ENCODE results near the gene ADPRM. TPM values are rescaled to one million over a fixed set of nuclear protein-coding genes. Genes with fewer than 3 reads are reported as not detected.
A peak's percentile ranks its signal among the peaks of the same experiment; 100 is the strongest.

The ADPRM gene, protein sequence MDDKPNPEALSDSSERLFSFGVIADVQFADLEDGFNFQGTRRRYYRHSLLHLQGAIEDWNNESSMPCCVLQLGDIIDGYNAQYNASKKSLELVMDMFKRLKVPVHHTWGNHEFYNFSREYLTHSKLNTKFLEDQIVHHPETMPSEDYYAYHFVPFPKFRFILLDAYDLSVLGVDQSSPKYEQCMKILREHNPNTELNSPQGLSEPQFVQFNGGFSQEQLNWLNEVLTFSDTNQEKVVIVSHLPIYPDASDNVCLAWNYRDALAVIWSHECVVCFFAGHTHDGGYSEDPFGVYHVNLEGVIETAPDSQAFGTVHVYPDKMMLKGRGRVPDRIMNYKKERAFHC
- total RNA-seq (10 to 100 TPM; 45.5 to 46.7 TPM), polyA plus RNA-seq (10 to 100 TPM; 50.0 to 55.0 TPM)

DNA sequence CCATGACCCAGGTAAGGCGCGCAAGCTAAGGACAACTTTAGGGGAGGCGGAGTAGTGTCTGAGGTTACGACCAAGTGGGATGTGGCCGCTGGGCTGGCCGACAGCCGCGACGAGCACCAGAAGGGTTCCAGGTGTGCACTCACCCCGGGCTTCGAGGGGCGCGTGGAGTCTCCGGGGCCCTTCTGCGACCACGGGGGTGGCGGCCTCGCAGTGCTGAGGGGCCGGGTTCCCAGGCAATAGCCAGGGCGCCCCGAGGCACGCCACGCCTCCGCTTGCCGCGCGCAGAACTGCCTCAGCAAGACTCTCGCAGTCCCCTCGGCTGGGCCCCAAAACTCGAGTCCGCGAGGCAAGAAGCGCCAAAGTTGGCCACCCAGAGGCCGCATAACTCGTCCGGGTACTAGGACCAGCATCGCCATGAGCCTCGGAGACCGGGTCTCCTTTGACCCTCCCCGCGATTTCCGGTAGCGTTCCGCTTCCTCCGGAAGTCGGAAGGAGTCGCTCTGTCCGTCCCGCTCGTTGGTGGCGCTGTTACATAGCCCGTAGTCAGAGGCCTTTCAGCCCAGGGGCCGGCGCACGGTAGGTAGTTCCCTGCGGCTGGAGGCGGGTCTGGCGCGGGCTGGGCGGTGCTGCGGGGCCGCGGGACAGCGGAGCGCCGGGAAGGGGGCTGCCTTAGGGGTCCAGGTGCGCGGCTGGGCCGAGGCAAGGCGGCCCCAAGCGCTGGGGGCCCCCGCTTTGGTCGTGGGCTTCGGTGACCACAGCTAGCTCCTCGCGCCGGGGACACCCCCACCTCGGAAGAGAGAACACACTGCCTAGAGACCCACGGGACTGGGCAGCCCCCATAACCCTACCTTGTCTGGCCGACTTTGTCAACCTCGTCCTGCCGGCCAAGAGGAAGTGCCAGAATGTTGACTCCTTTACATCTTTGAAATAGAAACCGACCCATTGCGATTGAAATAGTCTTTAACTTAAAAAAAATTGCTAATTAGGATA is at the start of gene ADPRM, which contains the start of gene SCO1:
ADPRM (plus strand) TSS at position 503 of the 990 bp plus-strand sequence. CDS start 7,333 bp downstream, outside the sequence.
SCO1 (minus strand) TSS at position 442 of the 990 bp plus-strand sequence; CDS start at position 416, 26 bp downstream.
- Histone ChIP-seq H3K27me3 (ENCODE audit: insufficient read depth, low read length) (no peaks in the 10 kb centered on the region), H3K27ac (ENCODE audit: low read depth, low read length) (peak within 1 kb of the TSS; percentile 96), H3K4me3 (ENCODE audit: low read length in 2 of 2) (peak within 1 kb of the TSS; percentile 80 to 95), H3K36me3 (ENCODE audit: insufficient read depth, low read length) (peaks cover 13% of the 10 kb centered on the region), H3K9me3 (ENCODE audit: control insufficient read depth in 1 of 2, low read length in 2 of 2) (no peaks in the 10 kb centered on the region), H3K4me1 (ENCODE audit: insufficient read depth, low read length) (peaks cover 55% of the 10 kb centered on the region)
- Mint-ChIP-seq H3K27ac (peak within 1 kb of the TSS; percentile 91 to 98 (median 94)), H3K4me3 (peak within 1 kb of the TSS; percentile 91 to 98 (median 97)), H3K9me3 (no peaks in the 10 kb centered on the region), H3K27me3 (no peaks in the 10 kb centered on the region), H3K36me3 (peaks cover 24 to 52% of the 10 kb centered on the region in 2 donors), H3K4me1 (peaks cover 37 to 71% (median 54%) of the 10 kb centered on the region in 4 donors)
- intact Hi-C loops (cut with micrococcal nuclease), result loop anchor here (1.0 to 5.0 kb wide), 3 partner anchors 32 to 1300 kb away; partner anchors contain the start of gene ZNF18
- peak; percentile 86 to 91 (median 87) for DNase-seq
- POLR2A ChIA-PET (ENCODE audit: partially characterized antibody), result interaction anchor here (0.8 kb wide), 1 partner anchor 1300 kb away, joined by 3 read pairs; the partner anchor contains the start of gene ZNF18
- CTCF ChIA-PET (ENCODE audit: partially characterized antibody), result interaction anchor here (1.4 to 1.8 kb wide), 2 partner anchors 14 to 40 kb away, joined by 3 to 8 read pairs; no protein-coding TSS in a partner anchor

DNA sequence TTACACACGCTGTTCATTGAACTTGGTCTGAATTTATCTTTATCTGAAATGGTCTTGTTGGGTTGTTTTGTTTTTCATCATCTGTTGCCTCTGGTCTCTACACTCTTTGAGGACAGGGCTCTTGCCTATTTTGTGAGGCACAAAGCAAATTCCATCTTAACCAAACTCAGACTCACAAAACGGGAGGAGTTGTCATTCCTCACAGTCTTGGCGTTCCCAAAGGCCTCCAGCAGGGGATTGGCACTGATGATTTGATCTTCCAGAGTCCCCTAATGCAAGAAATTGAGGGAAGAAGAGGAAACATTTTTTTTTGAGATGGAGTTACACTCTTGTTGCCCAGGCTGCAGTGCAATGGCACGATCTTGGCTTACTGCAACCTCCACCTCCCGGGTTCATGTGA is 49.0 kb upstream of the ADPRM start:
- H3K27me3 ChIP-seq (ENCODE audit: insufficient read depth, low read length), result no peaks in the 10 kb centered on the region
- Mint-ChIP-seq H3K9me3 (no peaks in the 10 kb centered on the region), H3K4me3 (no peak overlapping the region), H3K36me3 (peaks cover 8 to 18% of the 10 kb centered on the region in 2 donors), H3K4me1 (peaks cover 6 to 12% (median 7%) of the 10 kb centered on the region in 4 donors), H3K27me3 (no peaks in the 10 kb centered on the region), H3K27ac (no peak overlapping the region)
- ChIA-PET CTCF (ENCODE audit: partially characterized antibody) (interaction anchor here (3.1 to 7.3 kb wide), 5 partner anchors 11 to 200 kb away, joined by 9 to 142 read pairs (median 39); no protein-coding TSS in a partner anchor), POLR2A (ENCODE audit: partially characterized antibody) (no interaction called here)
- no peak overlapping the region for H3K4me3 ChIP-seq (ENCODE audit: low read length in 2 of 2)
- no peaks in the 10 kb centered on the region for H3K9me3 ChIP-seq (ENCODE audit: control insufficient read depth in 1 of 2, low read length in 2 of 2)
- no peaks in the 10 kb centered on the region for H3K36me3 ChIP-seq (ENCODE audit: insufficient read depth, low read length)
- intact Hi-C loops (cut with micrococcal nuclease), result no loop called here
- DNase-seq, result no peak
- no peaks in the 10 kb centered on the region for H3K4me1 ChIP-seq (ENCODE audit: insufficient read depth, low read length)
- no peak overlapping the region for H3K27ac ChIP-seq (ENCODE audit: low read depth, low read length)

DNA sequence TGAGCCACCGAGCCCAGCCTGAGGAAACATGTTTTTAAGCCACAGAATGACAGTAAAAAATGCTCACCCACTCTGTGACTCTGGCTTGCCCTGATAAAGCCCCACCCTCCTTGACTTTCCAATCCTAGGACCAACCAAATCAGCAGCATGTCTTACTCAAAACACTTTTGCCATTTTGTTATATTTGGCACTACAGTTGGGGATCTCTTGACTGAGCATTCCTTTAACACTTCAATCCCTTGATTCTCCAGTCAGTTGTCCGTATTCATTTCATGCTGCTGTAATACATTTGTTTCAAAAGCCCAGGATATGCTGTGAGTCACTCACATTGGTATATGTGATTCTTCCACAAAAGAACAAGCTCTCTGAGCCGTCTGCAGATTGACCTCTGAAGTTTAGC is 48.4 kb upstream of the ADPRM start:
- no peak overlapping the region for H3K4me3 ChIP-seq (ENCODE audit: low read length in 2 of 2)

DNA sequence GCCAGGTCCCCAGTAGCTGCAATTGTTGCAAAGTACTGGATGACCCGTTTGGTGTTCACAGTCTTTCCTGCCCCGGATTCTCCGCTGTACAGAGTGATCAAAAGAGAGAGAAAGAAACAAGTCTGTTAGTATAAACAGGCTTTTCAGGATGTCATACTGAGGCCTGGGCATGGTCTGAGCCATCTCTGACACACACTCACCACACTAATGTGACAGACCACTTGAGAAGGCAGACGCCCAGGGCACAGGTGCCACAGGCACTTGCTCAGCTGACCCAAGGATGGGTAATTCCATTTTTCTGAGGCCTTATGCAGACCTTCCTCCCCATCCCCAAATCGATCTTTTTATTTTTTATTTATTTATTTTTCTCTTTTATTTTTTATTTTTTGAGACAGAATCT is 47.8 kb upstream of the ADPRM start:
- H3K9me3 Mint-ChIP-seq, result peaks cover 0 to 1% (median 0%) of the 10 kb centered on the region in 8 donors
- H3K4me1 ChIP-seq (ENCODE audit: insufficient read depth, low read length), result no peaks in the 10 kb centered on the region
- intact Hi-C loops (cut with micrococcal nuclease), result no loop called here
- H3K27ac Mint-ChIP-seq, result peak overlapping the region in 1 of 7 donors; percentile 60
- H3K36me3 Mint-ChIP-seq, result peaks cover 3 to 13% of the 10 kb centered on the region in 2 donors
- H3K4me1 Mint-ChIP-seq, result peaks cover 7 to 20% (median 13%) of the 10 kb centered on the region in 4 donors
- H3K9me3 ChIP-seq (ENCODE audit: control insufficient read depth in 1 of 2, low read length in 2 of 2), result no peaks in the 10 kb centered on the region
- no peak overlapping the region for H3K4me3 Mint-ChIP-seq
- H3K36me3 ChIP-seq (ENCODE audit: insufficient read depth, low read length), result no peaks in the 10 kb centered on the region
- CTCF ChIA-PET (ENCODE audit: partially characterized antibody), result interaction anchor here (0.7 to 1.7 kb wide), 3 partner anchors 9 to 195 kb away, joined by 3 to 11 read pairs (median 5); no protein-coding TSS in a partner anchor
- H3K27ac ChIP-seq (ENCODE audit: low read depth, low read length), result no peak overlapping the region
- no peak overlapping the region for H3K4me3 ChIP-seq (ENCODE audit: low read length in 2 of 2)
- H3K27me3 Mint-ChIP-seq, result no peaks in the 10 kb centered on the region
- POLR2A ChIA-PET (ENCODE audit: partially characterized antibody), result no interaction called here
- H3K27me3 ChIP-seq (ENCODE audit: insufficient read depth, low read length), result no peaks in the 10 kb centered on the region
- no peak for DNase-seq

More for the DNA sequence above, 48.4 kb upstream of the ADPRM start:
- H3K27ac Mint-ChIP-seq, result no peak overlapping the region
- intact Hi-C loops (cut with micrococcal nuclease), result no loop called here
- H3K27me3 Mint-ChIP-seq, result no peaks in the 10 kb centered on the region
- H3K36me3 ChIP-seq (ENCODE audit: insufficient read depth, low read length), result no peaks in the 10 kb centered on the region
- no peaks in the 10 kb centered on the region for H3K27me3 ChIP-seq (ENCODE audit: insufficient read depth, low read length)
- H3K27ac ChIP-seq (ENCODE audit: low read depth, low read length), result no peak overlapping the region
- no peak overlapping the region for H3K4me3 Mint-ChIP-seq
- POLR2A ChIA-PET (ENCODE audit: partially characterized antibody), result no interaction called here
- H3K9me3 ChIP-seq (ENCODE audit: control insufficient read depth in 1 of 2, low read length in 2 of 2), result no peaks in the 10 kb centered on the region
- CTCF ChIA-PET (ENCODE audit: partially characterized antibody), result interaction anchor here (0.7 kb wide), 1 partner anchor 196 kb away, joined by 5 read pairs; no protein-coding TSS in a partner anchor
- peaks cover 7 to 18% of the 10 kb centered on the region in 2 donors for H3K36me3 Mint-ChIP-seq
- DNase-seq, result no peak
- H3K4me1 Mint-ChIP-seq, result peaks cover 7 to 16% (median 12%) of the 10 kb centered on the region in 4 donors
- no peaks in the 10 kb centered on the region for H3K4me1 ChIP-seq (ENCODE audit: insufficient read depth, low read length)
- peaks cover 0 to 1% (median 0%) of the 10 kb centered on the region in 8 donors for H3K9me3 Mint-ChIP-seq

DNA sequence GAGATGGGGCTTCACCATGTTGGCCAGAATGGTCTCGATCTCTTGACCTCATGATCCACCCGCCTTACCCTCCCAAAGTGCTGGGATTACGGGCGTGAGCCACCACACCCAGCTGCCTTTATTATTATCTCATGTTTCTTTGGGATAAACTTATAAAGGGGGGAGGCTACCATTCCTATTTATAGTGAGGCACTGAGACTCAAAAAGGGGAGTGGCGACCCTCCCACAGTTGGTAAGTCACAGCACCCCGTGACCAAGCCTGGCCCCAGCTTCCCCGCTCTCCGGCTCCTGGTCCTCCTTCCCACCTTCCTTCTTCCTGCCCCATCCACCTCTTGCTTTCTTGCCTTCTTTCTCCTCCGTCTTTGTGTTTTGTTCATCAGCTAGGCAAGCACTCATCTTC is 45.5 kb upstream of the ADPRM start:
- intact Hi-C loops (cut with micrococcal nuclease), result no loop called here
- DNase-seq, result no peak
- CTCF ChIA-PET (ENCODE audit: partially characterized antibody), result interaction anchor here (0.7 to 1.3 kb wide), 2 partner anchors 21 to 34 kb away, joined by 3 to 4 read pairs; no protein-coding TSS in a partner anchor

DNA sequence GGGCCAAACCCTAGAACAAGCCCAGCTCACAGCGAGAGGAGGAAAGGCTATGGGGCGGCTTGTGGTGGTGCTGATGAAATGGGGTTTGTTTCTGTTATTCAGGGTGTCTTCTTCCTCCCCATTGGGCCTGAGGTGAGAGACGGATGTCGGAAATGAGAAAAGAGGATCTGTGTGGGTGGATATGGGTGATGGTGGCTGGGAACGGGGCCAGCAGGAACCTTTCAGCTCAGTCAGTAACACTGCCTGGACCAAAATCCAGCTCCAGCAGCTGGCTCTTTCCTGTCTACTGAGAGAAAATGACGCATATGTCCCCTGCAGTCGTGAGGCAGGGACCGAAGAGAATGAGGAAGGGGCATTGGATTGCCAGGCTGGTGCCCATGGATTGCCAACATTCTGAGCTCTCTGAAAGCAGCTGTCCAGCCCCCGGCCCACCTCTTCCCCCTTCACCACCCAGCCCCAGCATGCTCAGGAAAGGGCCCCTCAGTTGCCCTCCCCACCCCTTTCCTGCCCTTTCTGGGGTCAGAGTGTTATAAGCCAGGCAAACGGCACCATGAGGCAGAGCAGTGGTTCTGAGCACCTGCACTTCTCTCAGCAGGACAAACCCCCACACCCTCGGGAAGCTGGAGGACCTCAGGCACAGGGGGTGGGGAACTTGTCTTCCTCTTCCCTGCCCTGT is 44.3 kb upstream of the ADPRM start:
- H3K36me3 Mint-ChIP-seq, result peaks cover 0 to 1% of the 10 kb centered on the region in 2 donors
- no peak for DNase-seq
- H3K4me1 ChIP-seq (ENCODE audit: insufficient read depth, low read length), result no peaks in the 10 kb centered on the region
- intact Hi-C loops (cut with micrococcal nuclease), result no loop called here
- no peaks in the 10 kb centered on the region for H3K27me3 Mint-ChIP-seq
- H3K9me3 ChIP-seq (ENCODE audit: control insufficient read depth in 1 of 2, low read length in 2 of 2), result no peaks in the 10 kb centered on the region
- H3K4me3 Mint-ChIP-seq, result peak overlapping the region in 3 of 8 donors; percentile 32 to 64 (median 42)
- H3K4me1 Mint-ChIP-seq, result peaks cover 5 to 16% (median 12%) of the 10 kb centered on the region in 4 donors
- no peak overlapping the region for H3K27ac ChIP-seq (ENCODE audit: low read depth, low read length)
- H3K4me3 ChIP-seq (ENCODE audit: low read length in 2 of 2), result no peak overlapping the region
- ChIA-PET CTCF (ENCODE audit: partially characterized antibody) (interaction anchor here (0.7 to 1.3 kb wide), 3 partner anchors 8 to 23 kb away, joined by 3 to 6 read pairs (median 3); no protein-coding TSS in a partner anchor), POLR2A (ENCODE audit: partially characterized antibody) (no interaction called here)
- H3K27me3 ChIP-seq (ENCODE audit: insufficient read depth, low read length), result no peaks in the 10 kb centered on the region
- no peaks in the 10 kb centered on the region for H3K36me3 ChIP-seq (ENCODE audit: insufficient read depth, low read length)
- peak overlapping the region in 4 of 7 donors; percentile 5 to 71 (median 34) for H3K27ac Mint-ChIP-seq
- H3K9me3 Mint-ChIP-seq, result peaks cover 0 to 1% (median 0%) of the 10 kb centered on the region in 8 donors

More for the DNA sequence above, 45.5 kb upstream of the ADPRM start:
- peak overlapping the region in 1 of 7 donors; percentile 43 for H3K27ac Mint-ChIP-seq
- Histone ChIP-seq H3K4me1 (ENCODE audit: insufficient read depth, low read length) (no peaks in the 10 kb centered on the region), H3K27ac (ENCODE audit: low read depth, low read length) (no peak overlapping the region), H3K36me3 (ENCODE audit: insufficient read depth, low read length) (no peaks in the 10 kb centered on the region), H3K4me3 (ENCODE audit: low read length in 2 of 2) (no peak overlapping the region), H3K27me3 (ENCODE audit: insufficient read depth, low read length) (no peaks in the 10 kb centered on the region), H3K9me3 (ENCODE audit: control insufficient read depth in 1 of 2, low read length in 2 of 2) (no peaks in the 10 kb centered on the region)
- H3K4me3 Mint-ChIP-seq, result no peak overlapping the region
- H3K36me3 Mint-ChIP-seq, result peaks cover 0 to 1% of the 10 kb centered on the region in 2 donors
- peaks cover 0 to 1% (median 0%) of the 10 kb centered on the region in 8 donors for H3K9me3 Mint-ChIP-seq
- POLR2A ChIA-PET (ENCODE audit: partially characterized antibody), result no interaction called here
- H3K4me1 Mint-ChIP-seq, result peaks cover 5 to 16% (median 12%) of the 10 kb centered on the region in 4 donors
- H3K27me3 Mint-ChIP-seq, result no peaks in the 10 kb centered on the region

Data from CD4-positive, alpha-beta memory T cell (primary cell).